K562 (cell line): ENCODE results near the gene PTGFR. TPM values are rescaled to one million over a fixed set of nuclear protein-coding genes. Genes with fewer than 3 reads are reported as not detected.

Source experiments
- ATAC-seq: fragments of 200-7000 bp; cut with Tn5 transposase; 3 replicates; pipeline ENCODE4 v1.9.1; 2020; ENCODE audit warnings: moderate library complexity
- BruUV-seq: library from RNA; stranded (reverse); fragments of 400-500 nt; replicated peaks from 2 replicates; lab custom pipeline; 2021; lab: Mats Ljungman, UMichigan
- CTCF ChIA-PET: fragments of 300-600 bp; formaldehyde crosslinking; extraction: SDS; loops from one replicate; lab custom pipeline; 2021; ENCODE audit warnings: low intra/inter-chr PET ratio; lab: Yijun Ruan, JAX
- POLR2A ChIA-PET: fragments of 300-600, 350-650 bp; sonication (Branson Sonifier 250); formaldehyde crosslinking; extraction: SDS; loops from one replicate; lab custom pipeline; 2021; ENCODE audit warnings: antibody characterized with exemption, inconsistent platforms; lab: Yijun Ruan, JAX
- DNase-seq, 4 experiments: peaks; one replicate each; pipeline versions ENCODE4 v3.0.0 to v3.0.0-alpha.2; 2011 to 2018; ENCODE audit warnings: low spot score in 3 of 4, mixed read lengths in 3 of 4; ENCODE audit errors: extremely low read depth in 1 of 4
- FAIRE-seq: peaks from 2 replicates; lab custom pipeline; 2011; peaks lifted over from hg19 to GRCh38; lab: Jason Lieb, UNC
- H2AFZ ChIP-seq: 2 replicates; pipeline ENCODE4 v1.6.0; 2011; ENCODE audit warnings: low read depth, low read length, control low read depth, inconsistent platforms
- H3K27ac ChIP-seq: fragments of 200-600 bp; 3 replicates; pipeline ENCODE4 v1.8.0; 2011; ENCODE audit warnings: low read depth, mild to moderate bottlenecking, control low read depth, inconsistent platforms, low read length, moderate library complexity, mixed read lengths; ENCODE audit errors: extremely low read depth
- H3K27me3 ChIP-seq, 2 experiments: fragments of 300-600 bp in 1 of 2; 2 replicates in 1 of 2; 3 replicates in 1 of 2; pipeline versions ENCODE4 v1.6.0 to v1.8.0; 2011; ENCODE audit warnings: inconsistent platforms in 2 of 2, low read length in 2 of 2, mild to moderate bottlenecking in 1 of 2, mixed read lengths in 1 of 2, moderate library complexity in 1 of 2; ENCODE audit not compliant: control insufficient read depth in 2 of 2, insufficient read depth in 2 of 2
- H3K36me3 ChIP-seq: fragments of 300-600 bp; 3 replicates; pipeline ENCODE4 v1.8.0; 2011; ENCODE audit warnings: mild to moderate bottlenecking, low read length, inconsistent platforms; ENCODE audit not compliant: control insufficient read depth, insufficient read depth
- H3K4me1 ChIP-seq, 2 experiments: fragments of 200-600 bp in 1 of 2; replicated peaks in 1 of 2; 2 replicates in 1 of 2; 3 replicates in 1 of 2; pipeline versions ENCODE4 v1.5.1 to v1.8.0; 2011; ENCODE audit warnings: inconsistent platforms in 2 of 2, low read length in 2 of 2, mild to moderate bottlenecking in 1 of 2, mixed read lengths in 1 of 2, moderate library complexity in 1 of 2; ENCODE audit not compliant: control insufficient read depth in 2 of 2, insufficient read depth in 2 of 2
- H3K4me2 ChIP-seq: 2 replicates; pipeline ENCODE4 v1.6.1; 2011; ENCODE audit warnings: low read length, control low read depth, inconsistent platforms, mixed read lengths; ENCODE audit not compliant: insufficient read depth
- H3K4me3 ChIP-seq: fragments of 200-600 bp; sonication (generic), shearing (Covaris generic); 2 replicates; pipeline ENCODE4 v1.5.1; 2016; ENCODE audit warnings: control low read depth, inconsistent platforms
- H3K79me2 ChIP-seq: fragments of 200-600 bp; 3 replicates; pipeline ENCODE4 v1.8.0; 2011; ENCODE audit warnings: low read length, inconsistent platforms; ENCODE audit not compliant: control insufficient read depth, insufficient read depth
- H3K9ac ChIP-seq, 2 experiments: 2 replicates each; pipeline versions ENCODE4 v1.6.0 to v1.6.1; 2011; ENCODE audit warnings: low read depth in 2 of 2, low read length in 2 of 2, control low read depth in 1 of 2, inconsistent platforms in 1 of 2, mild to moderate bottlenecking in 1 of 2, mixed read lengths in 1 of 2; ENCODE audit not compliant: insufficient read depth in 1 of 2
- H3K9me1 ChIP-seq: one replicate; pipeline ENCODE4 v1.6.0; 2011; ENCODE audit warnings: inconsistent platforms, mild to moderate bottlenecking, low read length, moderate library complexity; ENCODE audit not compliant: control insufficient read depth, insufficient read depth
- H3K9me3 ChIP-seq: replicated peaks from 2 replicates; pipeline ENCODE4 v1.5.1; 2011; ENCODE audit warnings: low read depth, low read length, inconsistent platforms; ENCODE audit not compliant: control insufficient read depth, insufficient read depth
- H4K20me1 ChIP-seq: replicated peaks from 2 replicates; pipeline ENCODE4 v1.6.1; 2011; ENCODE audit warnings: low read length, inconsistent platforms, mixed read lengths; ENCODE audit not compliant: control insufficient read depth, insufficient read depth
- KDM1A ChIP-seq, 2 experiments: fragments of 450-650 bp; IDR thresholded peaks; 2 replicates each; pipeline ENCODE4 v1.6.1; 2016; ENCODE audit warnings: mild to moderate bottlenecking in 2 of 2
- TEAD1 ChIP-seq, 2 experiments: fragments of 450-650 bp in 1 of 2; sonication (generic) in 1 of 2; formaldehyde crosslinking; IDR thresholded peaks; 2 replicates each; pipeline versions ENCODE4 v1.4.0 to v1.8.0; 2020 to 2022; ENCODE audit warnings: mild to moderate bottlenecking in 2 of 2, missing genetic modification reagents in 1 of 2
- ZNF431 ChIP-seq: sonication (generic); formaldehyde crosslinking; IDR thresholded peaks from 2 replicates; pipeline ENCODE4 v1.8.0; 2022; ENCODE audit warnings: mild to moderate bottlenecking, missing genetic modification reagents
- WGBS: fragments of 100-300 bp; shearing (Covaris generic); methylation state at CpG from one replicate; pipeline ENCODE4 v1.1.6; 2016; ENCODE audit warnings: low coverage, mixed read lengths; ENCODE audit not compliant: insufficient coverage; ENCODE audit errors: missing lambda C conversion rate; 5-methylcytosine and 5-hydroxymethylcytosine counted together
- in situ Hi-C: fragments of 300-500 bp; cut with MboI; formaldehyde crosslinking; loops from 4 replicates; pipeline ENCODE4 v1.15.0; 2018; ENCODE audit warnings: inconsistent platforms, mixed read lengths
- intact Hi-C: fragments of 100-400 bp; cut with micrococcal nuclease; formaldehyde crosslinking; loops from 2 replicates; pipeline ENCODE4 v1.14.2; 2022
- polyA plus RNA-seq, 8 experiments: library from polyadenylated mRNA; depleted of rRNA in 4 of 8; stranded (reverse) in 5 of 8; unstranded in 3 of 8; fragments of >200 nt; fragmentation: Nextera tagmentation in 2 of 8; fragmentation: Illumina TruSeq in 1 of 8; extraction: Ambion mirVana in 2 of 8; extraction: Trizol in 1 of 8; gene quantifications; 2 replicates each; pipeline versions ENCODE4 v1.2.1 to v1.2.3, GENCODE V29; 2011 to 2014; ENCODE audit warnings: inconsistent platforms in 1 of 8, missing spikeins in 1 of 8
- total RNA-seq, 7 experiments: library from RNA; depleted of rRNA in 6 of 7; stranded (reverse); fragments of >200 nt in 6 of 7; fragmentation: Illumina TruSeq in 2 of 7; extraction: Trizol in 2 of 7; gene quantifications; 2 replicates each; pipeline versions ENCODE4 v1.2.1 to v1.2.3, GENCODE V29; 2011 to 2021; ENCODE audit warnings: low replicate concordance in 1 of 7

PTGFR gene
- total and polyA plus RNA-seq, 9 of the 15 experiments (the other 6 are each of a cell fraction or from before 2014, with no cell fraction given) = 0.04 TPM; not detected in 8

DNA sequence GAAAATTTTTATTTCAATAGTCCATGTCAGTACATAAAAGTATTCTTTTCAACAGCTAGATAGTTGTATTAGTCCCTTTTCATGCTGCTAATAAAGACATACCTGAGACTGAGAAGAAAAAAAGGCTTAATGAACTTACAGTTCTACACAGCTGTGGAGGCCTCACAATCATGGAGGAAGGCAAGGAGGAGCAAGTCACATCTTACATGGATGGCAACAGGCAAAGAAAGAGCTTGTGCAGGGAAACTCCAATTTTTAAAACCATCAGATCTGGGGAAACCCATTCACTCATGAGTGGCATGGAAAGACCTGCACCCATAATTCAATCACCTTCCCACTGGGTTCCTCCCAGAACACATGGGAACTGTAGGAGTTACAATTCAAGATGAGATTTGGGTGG is 50.7 kb downstream of the PTGFR start:
- intact Hi-C loops = no loop called here
- ChIA-PET POLR2A (no interaction called here), CTCF (no interaction called here)
- no peaks in the 10 kb centered on the region for H3K4me1 ChIP-seq
- no TSS peak for BruUV-seq
- H4K20me1 ChIP-seq = no peaks in the 10 kb centered on the region
- H3K27me3 ChIP-seq = no peaks in the 10 kb centered on the region
- H3K9ac ChIP-seq = no peak overlapping the region
- FAIRE-seq (no peak), DNase-seq (no peak)
- no peak overlapping the region for H3K4me2 ChIP-seq
- no peaks in the 10 kb centered on the region for H3K36me3 ChIP-seq
- H3K79me2 ChIP-seq = no peaks in the 10 kb centered on the region
- H3K9me1 ChIP-seq = no peaks in the 10 kb centered on the region
- no peak overlapping the region for H3K4me3 ChIP-seq
- H3K9me3 ChIP-seq = peaks cover 2% of the 10 kb centered on the region; the same call in 1 of the 2 replicates
- H3K27ac ChIP-seq = no peak overlapping the region
- TF ChIP-seq ZNF431 (CRISPR knock-in tag) (peak; percentile 69; the same call in 1 of the 2 replicates), KDM1A (IDR thresholded peaks at IDR 0.05) (no peak)
- TF ChIP-seq, all 486 proteins: peak for 1
- H2AFZ ChIP-seq = no peak overlapping the region
- in situ Hi-C loops = no loop called here
- no peak for ATAC-seq

DNA sequence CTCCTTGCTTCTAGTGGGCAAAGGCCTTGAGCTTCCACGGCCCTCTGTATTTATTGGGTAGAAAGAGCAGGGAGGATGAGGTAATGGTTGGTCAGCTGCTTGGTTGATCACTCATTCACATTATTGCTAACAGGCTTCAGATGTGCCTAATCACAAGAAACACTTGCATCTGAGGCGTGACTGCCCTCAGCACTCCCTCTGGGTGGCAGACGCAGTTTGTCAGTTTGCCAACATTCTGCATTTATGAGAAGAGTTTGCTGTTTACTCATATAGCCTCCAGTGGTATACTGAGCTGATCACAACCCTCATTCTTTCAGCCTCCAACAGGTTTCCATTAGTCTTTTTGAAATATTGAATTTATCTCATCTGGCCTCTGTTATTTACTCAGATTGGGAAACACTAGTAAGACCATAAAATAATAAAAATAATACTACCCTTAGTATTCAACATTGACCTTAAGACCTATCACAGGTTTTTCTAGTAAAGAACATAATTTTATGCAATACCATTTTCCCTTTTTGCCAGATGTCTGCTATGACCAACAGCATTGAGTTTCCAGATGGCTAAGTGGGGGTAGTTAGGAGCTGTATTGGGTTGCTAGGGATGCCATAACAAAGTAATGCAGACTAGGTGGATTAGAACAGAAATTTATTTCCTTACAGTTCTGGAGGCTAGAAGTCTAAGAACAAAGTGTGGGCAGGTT is 53.3 kb downstream of the PTGFR start:
- CTCF ChIA-PET = interaction anchor here (0.6 kb wide), 1 partner anchor 660 kb away, joined by 4 read pairs; no protein-coding TSS in a partner anchor
- H3K9me3 ChIP-seq = no peaks in the 10 kb centered on the region; the same call in 1 of the 2 replicates
- H3K4me2 ChIP-seq = no peak overlapping the region
- H3K9me1 ChIP-seq = no peaks in the 10 kb centered on the region
- no peak for DNase-seq
- POLR2A ChIA-PET = no interaction called here
- no peak overlapping the region for H3K9ac ChIP-seq
- H4K20me1 ChIP-seq = no peaks in the 10 kb centered on the region
- in situ Hi-C loops (no loop called here), intact Hi-C loops (no loop called here)
- no peak for ATAC-seq
- no peaks in the 10 kb centered on the region for H3K79me2 ChIP-seq
- no peak for TF ChIP-seq TEAD1 (CRISPR knock-in tag; IDR thresholded peaks at IDR 0.05)
- 0% methylated on average over 3 of the region's 3 CpGs for WGBS
- H3K27me3 ChIP-seq = no peaks in the 10 kb centered on the region
- no peak overlapping the region for H3K4me3 ChIP-seq
- H2AFZ ChIP-seq = no peak overlapping the region
- H3K4me1 ChIP-seq = no peaks in the 10 kb centered on the region
- no TSS peak for BruUV-seq
- H3K36me3 ChIP-seq = no peaks in the 10 kb centered on the region
- no peak for FAIRE-seq
- no peak overlapping the region for H3K27ac ChIP-seq
